ENCODE results near the gene ARHGEF1.

ARHGEF1 gene, protein sequence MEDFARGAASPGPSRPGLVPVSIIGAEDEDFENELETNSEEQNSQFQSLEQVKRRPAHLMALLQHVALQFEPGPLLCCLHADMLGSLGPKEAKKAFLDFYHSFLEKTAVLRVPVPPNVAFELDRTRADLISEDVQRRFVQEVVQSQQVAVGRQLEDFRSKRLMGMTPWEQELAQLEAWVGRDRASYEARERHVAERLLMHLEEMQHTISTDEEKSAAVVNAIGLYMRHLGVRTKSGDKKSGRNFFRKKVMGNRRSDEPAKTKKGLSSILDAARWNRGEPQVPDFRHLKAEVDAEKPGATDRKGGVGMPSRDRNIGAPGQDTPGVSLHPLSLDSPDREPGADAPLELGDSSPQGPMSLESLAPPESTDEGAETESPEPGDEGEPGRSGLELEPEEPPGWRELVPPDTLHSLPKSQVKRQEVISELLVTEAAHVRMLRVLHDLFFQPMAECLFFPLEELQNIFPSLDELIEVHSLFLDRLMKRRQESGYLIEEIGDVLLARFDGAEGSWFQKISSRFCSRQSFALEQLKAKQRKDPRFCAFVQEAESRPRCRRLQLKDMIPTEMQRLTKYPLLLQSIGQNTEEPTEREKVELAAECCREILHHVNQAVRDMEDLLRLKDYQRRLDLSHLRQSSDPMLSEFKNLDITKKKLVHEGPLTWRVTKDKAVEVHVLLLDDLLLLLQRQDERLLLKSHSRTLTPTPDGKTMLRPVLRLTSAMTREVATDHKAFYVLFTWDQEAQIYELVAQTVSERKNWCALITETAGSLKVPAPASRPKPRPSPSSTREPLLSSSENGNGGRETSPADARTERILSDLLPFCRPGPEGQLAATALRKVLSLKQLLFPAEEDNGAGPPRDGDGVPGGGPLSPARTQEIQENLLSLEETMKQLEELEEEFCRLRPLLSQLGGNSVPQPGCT

DNA sequence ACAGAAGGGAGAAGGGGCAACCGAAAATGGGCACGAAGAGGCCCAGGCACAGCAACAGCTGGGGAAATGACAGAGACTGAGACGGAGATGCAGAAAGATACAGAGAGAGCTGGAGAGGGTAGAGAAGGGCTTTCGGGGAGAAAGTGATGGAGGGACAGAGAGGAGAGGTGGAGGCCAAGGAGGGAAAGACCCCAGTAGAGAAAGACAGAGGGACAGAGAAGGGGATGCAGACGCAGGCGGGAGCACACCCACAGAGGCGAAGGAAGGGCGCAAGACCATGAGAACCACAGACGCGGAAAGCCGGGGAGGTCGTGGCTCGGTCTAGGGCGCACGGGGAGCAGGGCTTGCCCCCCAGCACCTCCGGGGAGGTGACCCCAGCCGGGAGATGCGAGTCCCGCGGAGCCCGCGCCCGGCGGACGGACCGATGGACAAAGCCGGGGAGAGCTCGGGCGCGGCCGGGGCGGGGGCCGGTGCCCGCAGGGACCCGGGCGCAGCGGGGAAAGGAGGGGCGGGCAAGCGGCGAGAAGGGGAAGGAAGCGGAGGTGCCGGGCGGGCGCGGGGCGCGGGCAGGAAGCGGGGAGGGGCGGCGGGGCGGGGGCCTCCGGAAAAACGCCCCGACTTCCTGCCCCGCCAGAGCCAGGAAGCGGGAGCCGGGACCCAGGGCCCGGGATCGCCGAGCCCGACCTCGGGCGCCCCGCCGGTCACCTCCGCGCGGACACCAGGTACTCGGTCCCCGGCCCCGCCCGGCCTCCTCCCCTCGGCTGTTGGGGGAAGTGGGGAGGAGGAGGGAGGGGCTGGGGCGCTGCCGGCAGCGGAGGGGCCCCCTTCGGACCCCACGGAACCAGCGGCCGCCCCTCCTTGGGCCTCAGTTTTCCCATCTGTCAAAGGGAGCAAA, at the start of gene ARHGEF1:
Gene ARHGEF1 (plus strand): TSS at position 617 of the 895 bp plus-strand sequence. CDS start 4,899 bp downstream, outside the sequence.
- no peak for DNase-seq (ENCODE audit: low read depth in 2 of 2)

DNA sequence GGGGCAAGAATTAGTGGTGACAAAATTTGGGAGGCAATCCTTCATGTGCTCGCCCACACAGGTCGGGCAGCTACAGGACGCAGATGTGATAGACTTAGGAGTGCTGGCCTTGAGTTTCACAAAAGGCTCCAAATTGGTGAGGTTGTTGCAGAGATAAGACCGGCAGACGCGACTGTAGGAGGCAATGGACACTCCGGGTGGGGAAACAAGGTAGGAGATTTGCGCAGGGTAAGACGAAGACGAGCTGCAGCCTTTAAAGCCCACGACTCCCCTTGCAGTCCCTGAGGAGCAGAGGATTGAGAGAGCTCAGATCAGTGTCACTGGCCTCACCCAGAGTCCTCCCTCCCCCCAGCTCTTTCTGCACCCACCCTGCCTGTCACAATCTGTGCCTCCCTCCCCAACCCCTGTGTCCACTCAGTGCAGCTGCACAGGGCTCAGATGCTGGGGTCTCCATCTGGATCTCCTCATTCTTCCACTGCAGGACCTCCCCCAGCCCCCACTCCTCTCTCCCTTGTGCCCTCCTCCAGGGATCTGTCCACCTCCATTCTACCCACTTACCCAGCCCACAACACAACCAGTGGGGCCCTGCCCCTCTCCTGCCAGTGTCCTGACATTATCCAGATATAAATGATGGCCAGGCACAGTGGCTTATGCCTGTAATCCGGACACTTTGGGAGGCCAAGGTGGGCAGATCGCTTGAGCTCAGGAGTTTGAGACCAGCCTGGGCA, 44.8 kb upstream of the ARHGEF1 start:
- DNase-seq (ENCODE audit: low read depth in 2 of 2), result no peak

DNA sequence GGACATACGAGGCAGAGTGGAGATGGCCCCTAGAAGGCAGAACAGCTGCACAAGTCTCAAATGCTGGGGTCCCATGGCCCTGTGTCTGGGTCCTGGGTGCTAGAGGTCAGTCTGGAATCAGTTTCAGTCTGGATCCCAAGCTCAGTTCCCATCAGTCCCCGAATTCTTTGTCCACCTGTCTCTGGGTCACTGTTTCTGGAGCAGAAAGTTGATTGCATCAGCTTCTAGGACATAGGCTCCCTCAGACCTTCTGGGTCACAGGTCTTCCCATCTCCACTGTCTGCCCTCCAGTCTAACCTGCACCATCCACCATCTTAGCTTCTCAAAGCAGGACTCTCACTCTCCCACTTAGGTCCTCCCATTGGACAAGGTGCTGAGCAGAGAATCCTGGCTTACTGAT, 43.8 kb upstream of the ARHGEF1 start:
- no peak for DNase-seq (ENCODE audit: low read depth in 2 of 2)

DNA sequence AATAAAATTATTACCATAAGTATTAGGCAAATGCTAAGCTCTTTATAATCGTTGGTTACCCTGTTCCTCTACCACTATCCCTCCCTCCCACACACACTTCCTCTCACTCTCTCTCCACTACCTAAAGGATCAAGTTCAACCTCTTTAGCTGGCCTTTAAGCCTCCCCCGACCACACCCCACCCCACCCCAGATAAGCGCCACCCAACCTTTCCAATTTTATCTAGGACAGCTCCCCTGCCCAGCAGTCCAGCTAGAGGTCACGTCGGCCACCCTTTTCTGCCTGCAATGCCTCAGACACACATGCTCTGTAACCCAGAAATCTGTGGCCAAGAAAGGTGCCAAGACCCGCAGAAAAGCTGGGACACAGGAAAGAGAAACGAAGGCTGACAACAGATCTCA, 39.6 kb upstream of the ARHGEF1 start:
- DNase-seq (ENCODE audit: low read depth in 2 of 2), result no peak

DNA sequence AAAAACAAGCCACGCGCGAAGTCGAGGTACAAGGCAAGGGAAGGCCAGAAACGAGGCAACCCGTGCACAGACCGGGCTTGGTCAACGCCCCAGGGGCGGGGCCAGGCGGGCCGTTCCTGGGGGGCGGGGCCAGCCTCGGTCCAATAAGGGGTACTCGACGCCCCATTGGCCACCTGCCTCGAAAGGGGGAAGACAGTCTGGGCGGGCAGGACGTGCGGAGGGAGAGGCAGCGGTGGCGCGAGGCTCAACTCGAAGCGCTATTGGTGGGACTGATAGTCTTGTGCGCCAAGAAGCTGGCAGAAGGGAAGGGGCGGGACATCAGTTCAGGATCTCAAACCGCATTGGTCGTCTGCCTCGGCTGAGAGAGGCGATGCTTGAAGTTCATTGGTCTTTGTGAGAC, 38.4 kb upstream of the ARHGEF1 start, which contains the start of gene LYPD4:
Gene LYPD4 (minus strand): TSS at position 83 of the 400 bp plus-strand sequence. CDS start 5,398 bp downstream, outside the sequence.
- DNase-seq (ENCODE audit: low read depth in 2 of 2), result no peak

DNA sequence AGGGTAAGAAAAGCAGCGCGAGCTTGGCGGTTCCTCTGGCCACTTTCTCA, 38.2 kb upstream of the ARHGEF1 start, which contains the start of gene DMRTC2:
Gene DMRTC2 (plus strand): TSS at position 42 of the 50 bp plus-strand sequence. CDS start 2,387 bp downstream, outside the sequence.
- no peak for DNase-seq (ENCODE audit: low read depth in 2 of 2)

DNA sequence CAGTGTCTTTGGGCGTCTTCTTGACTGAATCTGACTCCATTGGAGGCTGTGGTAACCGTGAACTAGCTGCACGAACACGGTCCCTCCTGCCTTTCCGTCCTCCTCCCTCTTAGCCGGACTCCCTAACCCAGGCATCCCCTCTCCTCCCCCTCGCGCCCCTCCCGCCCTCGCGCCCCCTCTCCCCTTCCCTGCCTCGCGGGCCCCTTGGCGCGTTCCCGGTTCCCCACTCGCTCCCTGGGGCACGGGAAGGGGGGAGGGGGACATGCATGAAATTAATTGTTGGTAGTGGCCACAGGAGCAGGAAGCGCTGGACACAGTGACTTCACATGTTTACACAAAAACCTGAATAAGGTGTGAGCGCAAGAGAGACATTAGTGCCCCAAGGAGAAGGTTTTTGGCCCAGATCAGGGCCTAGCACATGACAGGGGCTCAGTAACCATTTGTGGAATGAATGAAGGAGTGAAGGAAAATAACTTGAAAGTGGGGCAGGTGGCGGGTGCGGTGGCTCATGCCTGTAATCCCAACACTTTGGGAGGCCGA, 37.9 kb upstream of the ARHGEF1 start:
- no peak for DNase-seq (ENCODE audit: low read depth in 2 of 2)

DNA sequence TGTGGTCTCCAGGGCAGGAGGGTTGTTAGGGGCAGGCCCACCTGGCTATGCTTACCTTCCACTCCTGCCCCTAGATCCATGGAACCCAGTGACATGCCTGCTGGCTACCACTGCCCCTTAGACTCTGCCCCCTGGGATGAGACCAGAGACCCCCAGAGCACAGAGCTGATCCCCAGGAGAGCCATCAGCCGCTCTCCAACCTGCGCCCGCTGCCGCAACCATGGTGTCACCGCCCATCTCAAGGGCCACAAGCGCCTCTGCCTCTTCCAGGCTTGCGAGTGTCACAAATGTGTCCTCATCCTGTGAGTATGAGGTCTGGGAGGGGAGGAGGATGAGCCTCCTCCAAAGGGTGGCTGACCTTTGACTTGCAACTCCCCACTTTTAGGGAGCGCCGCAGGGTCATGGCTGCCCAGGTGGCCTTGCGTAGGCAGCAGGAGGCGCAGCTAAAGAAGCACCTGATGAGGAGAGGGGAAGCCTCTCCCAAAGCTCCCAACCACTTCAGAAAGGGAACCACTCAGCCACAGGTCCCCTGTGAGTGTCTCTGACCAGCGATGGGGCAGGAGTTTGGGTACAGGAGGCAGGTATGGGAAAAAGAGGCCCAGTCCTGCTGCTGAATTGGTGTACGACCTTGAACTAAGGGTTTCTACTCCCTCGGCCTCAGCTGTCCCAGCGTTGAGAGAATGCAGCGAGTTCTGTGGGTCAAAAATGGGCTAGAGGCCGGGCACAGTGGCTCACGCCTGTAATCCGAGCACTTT, 35.5 kb upstream of the ARHGEF1 start:
- no peak for DNase-seq (ENCODE audit: low read depth in 2 of 2)

DNA sequence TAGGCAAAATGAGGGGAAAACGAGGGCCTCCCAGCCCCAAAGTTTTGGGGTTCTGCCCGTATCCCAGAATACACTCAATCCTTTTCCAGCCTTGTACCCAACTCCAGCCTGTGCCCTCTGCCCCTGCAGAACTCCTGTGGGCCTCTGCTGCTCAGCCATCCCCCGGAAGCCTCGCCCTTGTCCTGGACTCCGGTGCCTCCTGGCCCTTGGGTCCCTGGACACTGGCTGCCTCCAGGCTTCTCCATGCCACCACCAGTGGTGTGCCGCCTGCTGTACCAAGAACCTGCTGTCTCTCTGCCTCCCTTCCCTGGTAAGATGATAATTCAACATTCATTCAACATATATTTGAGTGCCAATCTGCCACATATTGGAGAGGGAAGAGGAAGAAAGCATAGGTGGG, 34.3 kb upstream of the ARHGEF1 start:
- DNase-seq (ENCODE audit: low read depth in 2 of 2), result no peak

DNA sequence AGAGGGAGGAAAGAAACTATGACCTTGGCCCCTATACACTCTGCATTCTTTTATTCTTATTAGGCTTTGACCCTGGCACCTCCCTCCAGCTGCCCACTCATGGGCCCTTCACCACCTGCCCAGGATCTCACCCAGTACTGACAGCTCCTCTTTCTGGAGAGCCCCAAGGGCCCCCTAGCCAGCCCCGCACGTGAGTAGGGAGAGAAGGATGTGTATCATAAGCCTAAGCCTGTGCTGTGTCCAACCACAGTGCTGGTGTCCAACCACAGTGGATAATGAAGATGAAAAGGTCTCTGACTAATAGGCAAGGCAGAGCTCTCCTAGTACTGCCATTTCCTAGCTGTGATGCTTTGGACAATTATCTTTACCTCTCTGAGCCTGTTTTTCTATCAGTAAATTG, 33.9 kb upstream of the ARHGEF1 start:
- no peak for DNase-seq (ENCODE audit: low read depth in 2 of 2)

DNA sequence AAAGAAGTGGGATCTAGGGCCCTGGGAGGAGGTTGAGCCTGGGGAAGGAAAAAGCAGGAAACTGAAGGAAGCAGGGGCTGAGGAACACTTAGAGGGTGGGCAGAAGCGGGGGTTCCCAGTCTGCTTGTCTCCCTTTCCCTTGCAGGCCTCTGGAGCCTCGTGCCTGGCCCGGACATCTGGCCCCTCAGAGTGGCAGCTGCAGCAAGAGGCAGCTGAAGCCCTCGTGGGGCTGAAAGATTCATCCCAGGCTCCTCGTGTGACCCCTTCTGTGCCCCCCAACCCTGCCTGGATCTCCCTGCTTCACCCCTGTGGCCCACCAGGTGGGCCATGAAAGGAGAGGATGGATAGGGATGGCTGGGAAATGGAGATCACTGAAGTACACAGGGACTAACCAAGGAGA, 32.6 kb upstream of the ARHGEF1 start:
- no peak for DNase-seq (ENCODE audit: low read depth in 2 of 2)

DNA sequence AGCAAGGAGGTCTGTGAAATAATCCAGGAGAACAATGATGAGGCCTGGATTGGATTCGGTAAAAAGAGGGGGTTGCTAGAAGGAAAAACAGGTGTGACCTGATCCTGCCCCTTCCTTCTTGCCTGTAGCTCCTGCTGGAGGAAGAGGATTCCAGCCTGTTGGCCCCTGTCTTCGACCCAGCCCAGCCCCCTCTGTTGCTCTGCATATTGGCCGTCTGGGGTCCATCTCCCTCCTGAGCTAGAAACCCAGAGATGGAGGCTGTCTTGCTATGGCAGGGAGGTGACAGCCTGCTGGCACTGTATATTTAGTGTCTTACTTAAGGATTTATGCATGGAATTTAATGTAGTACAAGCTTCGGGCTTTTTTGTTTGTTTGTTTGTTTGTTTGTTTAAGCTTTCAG, 31.5 kb upstream of the ARHGEF1 start:
- DNase-seq (ENCODE audit: low read depth in 2 of 2), result no peak

DNA sequence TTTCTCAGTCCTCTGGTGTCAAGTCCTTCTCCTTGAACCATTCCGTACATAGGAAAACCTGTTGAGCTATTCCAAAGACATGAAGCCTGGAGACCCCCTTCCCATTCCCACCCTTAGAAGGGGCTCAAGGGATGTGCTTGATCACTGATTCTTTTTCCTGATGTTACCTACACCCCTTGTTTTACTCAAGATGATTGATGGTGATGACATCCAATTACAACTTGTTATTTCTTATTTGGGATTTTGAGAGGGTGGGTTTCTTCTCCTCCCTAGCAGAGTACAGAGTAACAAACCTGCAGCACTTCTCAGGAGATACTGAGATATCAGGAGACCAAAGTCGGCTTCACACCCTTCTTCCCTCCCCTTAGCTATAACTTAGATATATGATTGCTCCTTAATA, 29.6 kb upstream of the ARHGEF1 start:
- DNase-seq (ENCODE audit: low read depth in 2 of 2), result no peak

DNA sequence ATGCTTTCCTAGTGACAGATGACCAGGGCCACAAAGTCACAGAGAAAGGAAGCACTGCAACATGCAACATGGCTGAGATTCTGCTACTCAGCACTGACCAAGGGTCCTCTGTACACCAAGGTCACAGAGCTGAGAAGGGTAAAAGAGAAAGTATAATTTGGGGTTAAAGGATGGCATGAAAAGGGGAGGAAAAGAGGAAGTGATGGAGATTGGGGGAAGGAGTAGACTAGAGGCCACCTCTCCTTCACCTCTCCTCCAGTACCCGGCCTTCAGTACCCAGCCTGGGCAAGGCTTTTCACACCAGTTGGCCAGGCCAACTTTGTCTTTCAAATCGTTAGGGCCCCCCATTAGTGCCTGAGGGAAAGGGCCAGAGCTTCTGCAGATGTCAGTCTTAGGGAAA, 29.2 kb upstream of the ARHGEF1 start:
- no peak for DNase-seq (ENCODE audit: low read depth in 2 of 2)

DNA sequence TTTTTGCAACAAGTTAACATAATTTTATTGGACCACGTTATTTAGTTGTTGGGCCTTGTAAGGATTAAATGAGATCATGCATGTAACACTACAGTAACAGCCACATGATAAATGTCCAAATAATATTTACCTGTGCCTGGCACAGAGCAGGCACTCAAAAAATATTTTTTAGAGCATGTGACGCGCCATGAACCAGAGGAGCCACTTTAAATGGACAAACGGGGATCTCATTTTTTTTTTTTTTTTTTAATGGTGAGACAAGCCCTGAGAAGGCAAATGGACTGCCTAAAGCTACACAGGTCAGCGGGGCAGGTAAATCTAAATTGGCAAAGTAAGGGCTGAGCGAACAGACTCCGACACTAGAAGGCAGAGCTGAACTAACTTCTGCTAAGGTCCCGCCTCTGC, 23.8 kb upstream of the ARHGEF1 start:
- DNase-seq (ENCODE audit: low read depth in 2 of 2), result no peak

DNA sequence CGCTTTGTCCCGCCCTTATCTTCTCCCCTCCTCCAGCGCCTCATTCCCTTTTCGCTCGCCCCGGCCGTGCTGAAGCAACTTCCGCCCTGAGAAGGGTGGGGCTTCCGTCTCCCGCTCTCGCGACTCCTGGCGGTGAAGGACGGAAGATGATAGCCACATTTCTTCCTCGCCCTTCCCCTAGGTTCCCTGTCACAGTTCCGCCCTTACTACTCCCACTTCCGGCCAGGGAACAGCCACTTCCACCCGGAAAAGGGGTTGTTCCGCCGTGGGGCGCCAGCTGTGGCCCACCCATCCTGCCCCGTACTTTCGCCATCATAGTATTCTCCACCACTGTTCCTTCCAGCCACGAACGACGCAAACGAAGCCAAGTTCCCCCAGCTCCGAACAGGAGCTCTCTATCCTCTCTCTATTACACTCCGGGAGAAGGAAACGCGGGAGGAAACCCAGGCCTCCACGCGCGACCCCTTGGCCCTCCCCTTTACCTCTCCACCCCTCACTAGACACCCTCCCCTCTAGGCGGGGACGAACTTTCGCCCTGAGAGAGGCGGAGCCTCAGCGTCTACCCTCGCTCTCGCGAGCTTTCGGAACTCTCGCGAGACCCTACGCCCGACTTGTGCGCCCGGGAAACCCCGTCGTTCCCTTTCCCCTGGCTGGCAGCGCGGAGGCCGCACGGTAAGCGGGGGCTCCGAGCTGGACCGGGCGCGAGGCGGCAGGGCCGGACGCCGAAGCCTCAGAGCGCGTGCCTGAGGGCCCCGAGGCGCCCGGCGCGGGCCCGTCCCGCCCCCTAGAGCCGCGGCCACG, 23.2 kb upstream of the ARHGEF1 start, which contains the start of gene RPS19:
Gene RPS19 (plus strand): TSS at position 638 of the 801 bp plus-strand sequence. CDS start 520 bp downstream, outside the sequence.
- DNase-seq (ENCODE audit: low read depth in 2 of 2), result peak; percentile 97

DNA sequence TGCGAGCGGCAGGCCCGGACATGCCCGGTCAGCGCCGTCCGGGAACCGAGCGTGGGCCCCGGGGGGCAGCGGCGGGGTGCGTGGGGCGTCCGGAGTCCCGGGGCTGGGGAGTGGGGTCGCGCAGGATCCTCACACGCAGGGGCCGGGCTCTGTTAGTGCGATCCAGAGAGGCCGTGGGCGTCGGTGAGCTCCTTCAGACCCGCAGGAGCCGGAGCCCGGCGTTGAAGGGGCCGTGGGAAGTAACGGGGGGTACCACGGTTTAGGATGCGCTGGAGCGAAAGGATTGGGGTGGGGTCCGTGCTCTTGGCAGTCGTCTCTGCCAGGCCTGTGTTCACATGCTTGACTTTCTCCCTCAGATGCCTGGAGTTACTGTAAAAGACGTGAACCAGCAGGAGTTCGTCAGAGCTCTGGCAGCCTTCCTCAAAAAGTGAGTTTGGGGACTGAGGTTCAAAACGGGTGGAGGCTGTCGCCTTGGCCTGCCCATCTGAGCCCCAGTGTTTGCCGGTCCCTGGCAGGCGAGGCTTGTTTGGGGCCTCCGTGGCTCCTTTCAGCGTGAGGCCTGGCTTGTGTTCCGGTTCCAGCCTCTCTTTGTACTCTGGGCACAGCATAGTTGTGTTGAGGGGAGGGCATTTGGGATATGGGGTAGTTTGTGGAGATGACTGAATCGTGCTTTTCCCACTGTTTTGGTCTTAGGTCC, 22.4 kb upstream of the ARHGEF1 start:
- DNase-seq (ENCODE audit: low read depth in 2 of 2), result no peak

DNA sequence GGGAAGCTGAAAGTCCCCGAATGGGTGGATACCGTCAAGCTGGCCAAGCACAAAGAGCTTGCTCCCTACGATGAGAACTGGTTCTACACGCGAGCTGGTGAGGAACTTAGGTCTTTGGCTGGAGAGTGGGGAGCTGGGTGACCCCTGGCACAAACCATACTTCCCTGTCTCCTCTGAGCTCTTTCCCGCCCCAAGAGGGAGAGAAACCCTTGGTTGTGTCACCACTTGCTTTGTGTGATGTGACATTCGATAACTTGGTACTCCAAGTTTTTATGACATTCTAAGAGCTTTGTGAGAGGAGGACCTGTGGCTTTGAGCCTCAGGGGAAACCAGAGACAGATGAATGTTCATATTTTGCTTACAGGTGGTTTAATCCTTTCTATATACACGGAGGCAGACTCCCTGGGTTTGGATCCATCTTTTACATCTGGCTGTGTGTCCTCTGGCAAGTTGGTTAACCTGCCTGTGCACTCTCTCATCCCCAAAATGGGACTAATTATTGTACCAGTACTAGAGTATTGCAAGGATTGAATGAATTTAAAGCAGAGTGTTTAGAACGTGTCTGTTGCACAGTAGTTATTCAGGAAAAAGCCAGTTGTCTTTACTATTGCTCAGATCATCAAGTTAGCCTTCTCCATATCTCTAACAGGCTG, 21.7 kb upstream of the ARHGEF1 start:
- no peak for DNase-seq (ENCODE audit: low read depth in 2 of 2)
